Measurements from ENCODE around the gene EPC2. TPM values are rescaled to one million over a fixed set of nuclear protein-coding genes. Genes with fewer than 3 reads are reported as not detected.
"Not testable (repeated sequence)": the region's sequence is repeated elsewhere in the genome, so short reads cannot be mapped to it uniquely, and the experiment has no call there.

Gene EPC2
- total RNA-seq, 1 donor, result 32.9 TPM

GRCh38 chr2:148720501-148721001 lies 76.0 kb downstream of the EPC2 start:
- DNase-seq (ENCODE audit: low read depth in 2 of 3, low spot score in 2 of 3), result no peak

GRCh38 chr2:148721520-148721931 lies 77.0 kb downstream of the EPC2 start:
- DNase-seq (ENCODE audit: low read depth in 2 of 3, low spot score in 2 of 3), result no peak

GRCh38 chr2:148721991-148722777 lies 77.6 kb downstream of the EPC2 start:
- no peak for DNase-seq (ENCODE audit: low read depth in 2 of 3, low spot score in 2 of 3)

- DNase-seq (ENCODE audit: low read depth in 2 of 3, low spot score in 2 of 3), result peak in 1 of 3 donors; percentile 24
These were observed 81.0 kb downstream of the EPC2 start for GRCh38 chr2:148725564-148725963.

GRCh38 chr2:148726228-148726627 lies 81.7 kb downstream of the EPC2 start:
- DNase-seq (ENCODE audit: low read depth in 2 of 3, low spot score in 2 of 3), result no peak

- no peak for DNase-seq (ENCODE audit: low read depth in 2 of 3, low spot score in 2 of 3)
These were observed 85.5 kb downstream of the EPC2 start for GRCh38 chr2:148730085-148730484.

- no peak for DNase-seq (ENCODE audit: low read depth in 2 of 3, low spot score in 2 of 3)
These were observed 93.2 kb downstream of the EPC2 start for GRCh38 chr2:148737742-148738141.

- no peak for DNase-seq (ENCODE audit: low read depth in 2 of 3, low spot score in 2 of 3)
These were observed 95.0 kb downstream of the EPC2 start for GRCh38 chr2:148739454-148740105.

- no peak for DNase-seq (ENCODE audit: low read depth in 2 of 3, low spot score in 2 of 3)
These were observed 97.8 kb downstream of the EPC2 start for GRCh38 chr2:148742373-148742772.

GRCh38 chr2:148745151-148745851 lies 100.8 kb downstream of the EPC2 start:
- DNase-seq (ENCODE audit: low read depth in 2 of 3, low spot score in 2 of 3), result no peak

GRCh38 chr2:148746973-148747372 lies 102.4 kb downstream of the EPC2 start:
- no peak for DNase-seq (ENCODE audit: low read depth in 2 of 3, low spot score in 2 of 3)

- DNase-seq (ENCODE audit: low read depth in 2 of 3, low spot score in 2 of 3), result no peak
These were observed 107.4 kb downstream of the EPC2 start for GRCh38 chr2:148751907-148752306.

- DNase-seq (ENCODE audit: low read depth in 2 of 3, low spot score in 2 of 3), result no peak
These were observed 108.4 kb downstream of the EPC2 start for GRCh38 chr2:148752977-148753376.

- DNase-seq (ENCODE audit: low read depth in 2 of 3, low spot score in 2 of 3), result no peak
These were observed 110.3 kb downstream of the EPC2 start for GRCh38 chr2:148754864-148755263.

GRCh38 chr2:148756292-148756975 lies 111.9 kb downstream of the EPC2 start:
- no peak for DNase-seq (ENCODE audit: low read depth in 2 of 3, low spot score in 2 of 3)

GRCh38 chr2:148764815-148765214 lies 120.3 kb downstream of the EPC2 start:
- DNase-seq (ENCODE audit: low read depth in 2 of 3, low spot score in 2 of 3), result no peak

- DNase-seq (ENCODE audit: low read depth in 2 of 3, low spot score in 2 of 3), result no peak
These were observed 125.5 kb downstream of the EPC2 start for GRCh38 chr2:148770047-148770446.

- DNase-seq (ENCODE audit: low read depth in 2 of 3, low spot score in 2 of 3), result no peak
These were observed 137.0 kb downstream of the EPC2 start for GRCh38 chr2:148781544-148781943.

GRCh38 chr2:148789059-148789458 lies 144.5 kb downstream of the EPC2 start:
- DNase-seq (ENCODE audit: low read depth in 2 of 3, low spot score in 2 of 3), result no peak

- not testable (repeated sequence) for DNase-seq (ENCODE audit: low read depth in 2 of 3, low spot score in 2 of 3)
These were observed 145.6 kb downstream of the EPC2 start for GRCh38 chr2:148790172-148790571.

- DNase-seq (ENCODE audit: low read depth in 2 of 3, low spot score in 2 of 3), result no peak
These were observed 150.0 kb downstream of the EPC2 start for GRCh38 chr2:148794558-148794957.
